ENCODE data around the gene SMG6.

Gene SMG6

DNA sequence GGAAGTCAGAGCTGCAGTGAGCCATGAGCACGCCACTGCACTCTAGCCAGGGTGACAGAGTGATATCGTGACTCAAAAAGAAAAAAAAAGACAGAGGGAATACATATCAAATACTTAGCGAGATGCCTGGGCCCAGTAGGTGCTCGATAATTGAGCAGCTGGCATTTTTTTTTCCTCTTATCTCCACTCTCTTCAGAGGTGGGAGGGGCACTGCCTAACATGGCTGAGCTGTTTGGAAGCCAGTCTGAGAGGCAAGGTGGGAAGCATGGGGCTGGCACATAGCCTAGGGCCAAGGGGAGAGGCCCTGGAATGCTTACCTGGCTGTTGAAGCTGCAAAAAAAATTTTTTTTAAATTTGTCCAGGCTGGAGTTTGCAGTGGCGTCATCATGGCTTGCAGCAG is 210.2 kb downstream of the SMG6 start:
- TF ChIP-seq, protein P1, sequence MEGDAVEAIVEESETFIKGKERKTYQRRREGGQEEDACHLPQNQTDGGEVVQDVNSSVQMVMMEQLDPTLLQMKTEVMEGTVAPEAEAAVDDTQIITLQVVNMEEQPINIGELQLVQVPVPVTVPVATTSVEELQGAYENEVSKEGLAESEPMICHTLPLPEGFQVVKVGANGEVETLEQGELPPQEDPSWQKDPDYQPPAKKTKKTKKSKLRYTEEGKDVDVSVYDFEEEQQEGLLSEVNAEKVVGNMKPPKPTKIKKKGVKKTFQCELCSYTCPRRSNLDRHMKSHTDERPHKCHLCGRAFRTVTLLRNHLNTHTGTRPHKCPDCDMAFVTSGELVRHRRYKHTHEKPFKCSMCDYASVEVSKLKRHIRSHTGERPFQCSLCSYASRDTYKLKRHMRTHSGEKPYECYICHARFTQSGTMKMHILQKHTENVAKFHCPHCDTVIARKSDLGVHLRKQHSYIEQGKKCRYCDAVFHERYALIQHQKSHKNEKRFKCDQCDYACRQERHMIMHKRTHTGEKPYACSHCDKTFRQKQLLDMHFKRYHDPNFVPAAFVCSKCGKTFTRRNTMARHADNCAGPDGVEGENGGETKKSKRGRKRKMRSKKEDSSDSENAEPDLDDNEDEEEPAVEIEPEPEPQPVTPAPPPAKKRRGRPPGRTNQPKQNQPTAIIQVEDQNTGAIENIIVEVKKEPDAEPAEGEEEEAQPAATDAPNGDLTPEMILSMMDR (IDR thresholded peaks at IDR 0.05) = no peak

DNA sequence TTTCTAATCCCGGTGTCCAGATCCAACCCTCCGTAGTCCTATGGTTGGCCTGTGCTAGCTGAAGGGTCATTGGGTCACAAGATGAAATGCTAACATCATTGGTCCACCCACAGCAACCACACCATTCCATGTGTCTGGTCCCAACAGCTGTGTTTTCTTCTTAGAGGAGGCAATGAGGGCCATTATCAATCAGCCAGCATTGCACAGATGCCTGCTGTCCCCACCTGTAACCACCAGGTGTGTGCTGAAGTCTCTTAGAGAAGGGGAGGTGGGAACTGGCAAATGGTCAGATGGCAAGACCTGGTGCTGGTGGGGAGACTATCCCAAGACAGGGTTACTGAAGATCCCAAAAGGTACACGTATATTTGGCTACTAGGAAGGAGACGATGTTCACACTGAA is 211.3 kb downstream of the SMG6 start:
- TF ChIP-seq, protein P1 (IDR thresholded peaks at IDR 0.05) = no peak
- H3K36me3 Mint-ChIP-seq (ENCODE audit: low read depth) = peaks cover 18% of the 10 kb centered on the region
- no peak overlapping the region for H3K27ac Mint-ChIP-seq
- peaks cover 51% of the 10 kb centered on the region for H3K4me1 Mint-ChIP-seq
- H3K4me3 Mint-ChIP-seq = no peak overlapping the region
- DNase-seq = no peak
- peaks cover 3% of the 10 kb centered on the region for H3K27me3 Mint-ChIP-seq (ENCODE audit: low read depth, poor library complexity)
- no peaks in the 10 kb centered on the region for H3K9me3 Mint-ChIP-seq

More for the DNA sequence above, 210.2 kb downstream of the SMG6 start:
- no peak for DNase-seq
- H3K4me3 Mint-ChIP-seq = no peak overlapping the region
- H3K4me1 Mint-ChIP-seq = peaks cover 41% of the 10 kb centered on the region
- peaks cover 23% of the 10 kb centered on the region for H3K36me3 Mint-ChIP-seq (ENCODE audit: low read depth)
- no peaks in the 10 kb centered on the region for H3K9me3 Mint-ChIP-seq
- peaks cover 3% of the 10 kb centered on the region for H3K27me3 Mint-ChIP-seq (ENCODE audit: low read depth, poor library complexity)
- peak overlapping the region; percentile 21 for H3K27ac Mint-ChIP-seq

DNA sequence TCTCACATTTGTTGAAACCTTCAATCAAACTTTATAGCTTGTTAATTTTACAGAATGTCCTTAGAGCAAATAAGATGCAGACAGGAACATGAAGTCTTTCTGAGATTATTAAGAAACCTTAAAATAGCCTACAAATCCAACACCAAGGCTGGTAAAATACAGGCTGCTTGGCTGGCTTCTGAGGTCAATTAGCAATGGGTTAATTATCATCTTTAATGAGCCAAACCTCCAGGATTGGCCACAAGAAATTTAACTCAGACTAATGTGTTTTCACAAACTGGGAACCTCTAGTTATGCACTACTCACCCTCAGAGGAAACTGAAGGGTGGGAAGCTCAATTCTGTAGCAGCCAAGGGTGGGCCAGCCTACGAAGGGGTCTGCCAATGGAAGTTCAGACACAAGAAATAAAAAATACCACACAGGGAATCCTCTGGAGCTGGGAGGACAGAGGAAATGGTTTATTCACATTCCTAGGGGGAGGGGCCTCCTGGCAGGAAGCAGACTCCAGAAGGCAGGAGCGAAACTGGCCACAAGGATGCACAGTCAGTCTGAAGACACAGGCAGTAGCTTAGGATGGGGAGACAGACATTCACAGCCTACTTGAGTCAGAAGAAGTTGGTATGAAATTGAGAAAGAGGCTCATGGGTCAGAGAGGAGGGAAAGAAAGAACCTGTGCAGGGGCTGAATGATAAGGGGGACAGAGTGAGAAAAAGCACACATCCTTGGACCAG is 212.6 kb downstream of the SMG6 start:
- Mint-ChIP-seq H3K4me3 (no peak overlapping the region), H3K4me1 (peaks cover 58% of the 10 kb centered on the region), H3K27me3 (ENCODE audit: low read depth, poor library complexity) (peaks cover 3% of the 10 kb centered on the region), H3K36me3 (ENCODE audit: low read depth) (peaks cover 13% of the 10 kb centered on the region), H3K27ac (peak overlapping the region; percentile 63), H3K9me3 (no peaks in the 10 kb centered on the region)
- peak; percentile 53 for DNase-seq
- TF ChIP-seq, protein P1 (IDR thresholded peaks at IDR 0.05) = no peak

DNA sequence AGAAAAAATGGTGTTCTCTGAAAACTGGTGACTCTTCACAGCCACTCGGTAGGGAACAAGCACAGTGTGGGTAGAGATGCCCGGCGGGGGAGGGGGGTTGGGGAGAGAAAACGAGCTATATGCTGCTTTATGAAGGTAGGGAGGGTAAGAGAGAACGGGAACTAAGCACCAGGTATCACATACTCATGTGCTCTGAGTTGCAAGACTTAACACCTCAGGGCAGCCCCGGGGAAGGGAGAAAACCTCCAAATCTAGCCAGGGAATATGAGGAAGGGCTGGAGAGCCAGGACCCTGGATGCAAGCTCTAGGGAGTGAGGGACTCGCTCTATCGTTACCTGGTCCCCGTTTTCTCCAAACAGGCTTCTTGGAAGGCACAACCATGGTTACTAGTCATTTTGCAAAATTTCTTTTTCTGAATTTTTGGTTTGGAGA is 213.4 kb downstream of the SMG6 start:
- Mint-ChIP-seq H3K27ac (no peak overlapping the region), H3K4me1 (peaks cover 59% of the 10 kb centered on the region)

DNA sequence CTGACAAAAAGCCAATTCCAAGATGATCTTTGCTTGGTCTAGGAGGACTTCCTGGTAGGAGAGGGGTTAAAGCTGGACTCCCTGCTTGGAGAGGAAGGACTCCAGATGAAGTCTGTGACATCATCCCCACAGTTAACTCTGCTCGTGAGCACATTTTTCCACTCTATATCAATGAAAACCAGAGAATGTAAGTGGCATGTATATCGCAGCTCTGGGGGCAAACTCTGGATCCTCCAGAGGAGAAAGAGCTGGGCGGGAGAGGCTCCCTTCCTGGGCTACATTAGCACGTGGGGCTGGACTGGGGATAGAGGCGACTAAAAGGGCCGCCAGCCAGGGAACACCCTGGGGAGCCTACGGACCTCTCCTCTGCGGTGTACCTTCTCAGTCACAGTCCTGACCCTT is 214.6 kb downstream of the SMG6 start:
- Mint-ChIP-seq H3K27ac (peak overlapping the region; percentile 15), H3K27me3 (ENCODE audit: low read depth, poor library complexity) (peaks cover 3% of the 10 kb centered on the region), H3K4me3 (no peak overlapping the region), H3K9me3 (no peaks in the 10 kb centered on the region), H3K4me1 (peaks cover 69% of the 10 kb centered on the region), H3K36me3 (ENCODE audit: low read depth) (peaks cover 13% of the 10 kb centered on the region)
- TF ChIP-seq, protein P1 (IDR thresholded peaks at IDR 0.05) = no peak
- no peak for DNase-seq

More for the DNA sequence above, 213.4 kb downstream of the SMG6 start:
- DNase-seq = no peak
- no peak overlapping the region for H3K4me3 Mint-ChIP-seq
- TF ChIP-seq, protein P1 (IDR thresholded peaks at IDR 0.05) = no peak
- peaks cover 13% of the 10 kb centered on the region for H3K36me3 Mint-ChIP-seq (ENCODE audit: low read depth)
- H3K27me3 Mint-ChIP-seq (ENCODE audit: low read depth, poor library complexity) = peaks cover 3% of the 10 kb centered on the region
- no peaks in the 10 kb centered on the region for H3K9me3 Mint-ChIP-seq

All from nephron progenitor cell (in vitro differentiated cells).